ENCODE measurements around the gene IFRD2.
"Not testable (repeated sequence)": the region's sequence is repeated elsewhere in the genome, so short reads cannot be mapped to it uniquely, and the experiment has no call there.

- TF ChIP-seq CTCF (IDR thresholded peaks at IDR 0.05); ZFX (IDR thresholded peaks at IDR 0.05; ENCODE audit: borderline replicate concordance): not testable (repeated sequence)
These were observed 19.8 kb upstream of the IFRD2 start for GRCh38 chr3:50312041-50312440.

Measured in 22Rv1 (cell line).